GM23338 (cell line): Measurements from ENCODE around the gene CEACAM21. TPM values are rescaled to one million over a fixed set of nuclear protein-coding genes. Genes with fewer than 3 reads are reported as not detected.

Source experiments
- ATAC-seq: fragments of 200-7000 bp; cut with Tn5 transposase; 3 replicates; pipeline ENCODE4 v1.9.1; 2020
- DNase-seq: peaks from one replicate; pipeline ENCODE4 v3.0.0-alpha.2; 2015; ENCODE audit warnings: low spot score
- H2AFZ ChIP-seq: fragments of 200-600 bp; sonication (generic); 2 replicates; pipeline ENCODE4 v1.8.0; 2016; ENCODE audit warnings: antibody characterized with exemption, mild to moderate bottlenecking, moderate library complexity
- H3F3A ChIP-seq: fragments of 200-600 bp; sonication (generic); replicated peaks from 2 replicates; pipeline ENCODE4 v1.8.0; 2017; ENCODE audit warnings: antibody characterized with exemption, mixed run types, low read depth
- H3K27ac ChIP-seq: fragments of 200-600 bp; sonication (generic); 2 replicates; pipeline ENCODE4 v1.6.1; 2016; ENCODE audit warnings: low read depth
- H3K27me3 ChIP-seq: fragments of 200-600 bp; sonication (generic); 2 replicates; pipeline ENCODE4 v1.8.0; 2016; ENCODE audit warnings: mild to moderate bottlenecking, mixed run types, moderate library complexity; ENCODE audit not compliant: insufficient read depth
- H3K36me3 ChIP-seq: fragments of 200-600 bp; sonication (generic); 2 replicates; pipeline ENCODE4 v1.8.0; 2016; ENCODE audit warnings: mild to moderate bottlenecking; ENCODE audit not compliant: insufficient read depth
- H3K4me1 ChIP-seq: fragments of 200-600 bp; sonication (generic); 2 replicates; pipeline ENCODE4 v1.8.0; 2016; ENCODE audit warnings: mild to moderate bottlenecking, moderate library complexity; ENCODE audit not compliant: insufficient read depth
- H3K4me2 ChIP-seq: fragments of 200-600 bp; sonication (generic); 2 replicates; pipeline ENCODE4 v1.7.1; 2017; ENCODE audit warnings: mixed run types
- H3K4me3 ChIP-seq: fragments of 200-600 bp; sonication (generic); 2 replicates; pipeline ENCODE4 v1.6.1; 2016; ENCODE audit warnings: mixed run types
- H3K79me2 ChIP-seq: fragments of 200-600 bp; sonication (generic); replicated peaks from 2 replicates; pipeline ENCODE4 v1.8.0; 2017; ENCODE audit warnings: mild to moderate bottlenecking; ENCODE audit not compliant: insufficient read depth
- H3K9me2 ChIP-seq: fragments of 200-600 bp; sonication (generic); 2 replicates; pipeline ENCODE4 v1.8.0; 2017; ENCODE audit not compliant: insufficient read depth
- H4K20me1 ChIP-seq: fragments of 200-600 bp; sonication (generic); replicated peaks from 2 replicates; pipeline ENCODE4 v1.8.0; 2017; ENCODE audit warnings: mild to moderate bottlenecking; ENCODE audit not compliant: insufficient read depth
- H3K27ac Mint-ChIP-seq: 2 replicates; pipeline ENCODE4 v1.8.0; 2020; ENCODE audit warnings: inconsistent platforms, mild to moderate bottlenecking, moderate library complexity, mixed read lengths
- H3K27me3 Mint-ChIP-seq: 3 replicates; pipeline ENCODE4 v1.8.0; 2022; ENCODE audit warnings: low read depth, mild to moderate bottlenecking, moderate library complexity, mixed read lengths, inconsistent platforms; ENCODE audit not compliant: insufficient read depth, poor library complexity
- H3K36me3 Mint-ChIP-seq: 3 replicates; pipeline ENCODE4 v1.8.0; 2021; ENCODE audit warnings: low read depth, mild to moderate bottlenecking, inconsistent platforms, moderate library complexity, mixed read lengths
- H3K4me1 Mint-ChIP-seq: 3 replicates; pipeline ENCODE4 v1.8.0; 2020; ENCODE audit warnings: mild to moderate bottlenecking, inconsistent platforms, mixed read lengths
- H3K4me3 Mint-ChIP-seq: 3 replicates; pipeline ENCODE4 v1.8.0; 2021; ENCODE audit warnings: moderate library complexity, mild to moderate bottlenecking, inconsistent platforms, mixed read lengths
- H3K9me3 Mint-ChIP-seq: 3 replicates; pipeline ENCODE4 v1.8.0; 2020; ENCODE audit warnings: moderate library complexity, mild to moderate bottlenecking, inconsistent platforms, mixed read lengths
- CTCF ChIP-seq, 2 experiments: fragments of 200-600 bp in 1 of 2; sonication (generic) in 1 of 2; conservative IDR thresholded peaks; 2 replicates each; pipeline versions ENCODE4 v1.5.1 to v1.6.1; 2016 to 2017; ENCODE audit warnings: antibody characterized with exemption in 2 of 2, low read depth in 2 of 2, mild to moderate bottlenecking in 2 of 2, moderate library complexity in 1 of 2
- ETS1 ChIP-seq: IDR thresholded peaks from 2 replicates; pipeline ENCODE4 v1.6.1; 2016; ENCODE audit warnings: antibody characterized with exemption
- EZH2 ChIP-seq: fragments of 200-600 bp; sonication (generic); IDR thresholded peaks from one replicate; pipeline ENCODE4 v1.8.0; 2017; ENCODE audit warnings: antibody characterized with exemption, mild to moderate bottlenecking, low read depth; ENCODE audit not compliant: unreplicated experiment
- EZH2phosphoT487 ChIP-seq: fragments of 200-600 bp; sonication (generic); IDR thresholded peaks from one replicate; pipeline ENCODE4 v1.8.1; 2018; ENCODE audit warnings: antibody characterized with exemption; ENCODE audit not compliant: unreplicated experiment
- NANOG ChIP-seq: IDR thresholded peaks from 2 replicates; pipeline ENCODE4 v1.6.1; 2016; ENCODE audit warnings: antibody characterized with exemption, borderline replicate concordance
- POLR2AphosphoS5 ChIP-seq: IDR thresholded peaks from 2 replicates; pipeline ENCODE4 v1.6.1; 2016; ENCODE audit warnings: antibody characterized with exemption, low read depth
- REST ChIP-seq: IDR thresholded peaks from one replicate; pipeline ENCODE4 v1.6.1; 2018; ENCODE audit warnings: antibody characterized with exemption; ENCODE audit not compliant: unreplicated experiment
- STAT1 ChIP-seq: IDR thresholded peaks from one replicate; pipeline ENCODE4 v1.6.1; 2016; ENCODE audit warnings: antibody characterized with exemption; ENCODE audit not compliant: unreplicated experiment
- ZNF114 ChIP-seq: fragments of 250-450 bp; sonication (Bioruptor Pico); IDR thresholded peaks from 2 replicates; pipeline ENCODE4 v1.5.0; 2020; ENCODE audit warnings: mild to moderate bottlenecking, moderate library complexity
- ZNF331 ChIP-seq: fragments of 250-450 bp; sonication (Bioruptor Pico); IDR thresholded peaks from 2 replicates; pipeline ENCODE4 v1.5.0; 2020; ENCODE audit warnings: low read depth, mild to moderate bottlenecking, moderate library complexity
- polyA plus RNA-seq: library from polyadenylated mRNA; unstranded; fragments of >200 nt; fragmentation: Nextera tagmentation; extraction: Ambion mirVana; gene quantifications from 2 replicates; pipeline ENCODE4 v1.2.1, GENCODE V29; 2016
- total RNA-seq: library from RNA; depleted of rRNA; stranded (reverse); fragments of >200 nt; shearing (Covaris generic); gene quantifications from 2 replicates; pipeline ENCODE4 v1.2.3, GENCODE V29; 2014

CEACAM21 gene
- total and polyA plus RNA-seq, 2 experiments from 2014 or later: not detected

- no peak for TF ChIP-seq NANOG
- TF ChIP-seq STAT1: no peak
- no peak for TF ChIP-seq REST
- no peak for TF ChIP-seq EZH2phosphoT487
Measured at GRCh38 chr19:41546961-41547360, 29.0 kb upstream of the CEACAM21 start (continued).

GRCh38 chr19:41547569-41547968 lies 28.4 kb upstream of the CEACAM21 start:
- H3K9me3 Mint-ChIP-seq: peaks cover 6% of the 10 kb centered on the region; the same call in 2 of the 3 replicates
- ATAC-seq (no peak), DNase-seq (no peak)
- no peak overlapping the region for H3K4me3 ChIP-seq
- H3K4me3 Mint-ChIP-seq: no peak overlapping the region
- 0 out of 2 replicates have a peak overlapping the region, but pooled peaks have one; percentile 21 for H3K4me2 ChIP-seq
- no peak overlapping the region for H3K27ac Mint-ChIP-seq
- peaks cover 28% of the 10 kb centered on the region for H3K4me1 ChIP-seq
- H4K20me1 ChIP-seq: no peaks in the 10 kb centered on the region
- H3F3A ChIP-seq: no peaks in the 10 kb centered on the region
- H3K36me3 ChIP-seq: no peaks in the 10 kb centered on the region
- peaks cover 43% of the 10 kb centered on the region for H3K4me1 Mint-ChIP-seq
- H3K9me2 ChIP-seq: no peaks in the 10 kb centered on the region
- peak overlapping the region; percentile 0; the same call in 1 of the 2 replicates for H2AFZ ChIP-seq
- H3K27me3 ChIP-seq: no peaks in the 10 kb centered on the region
- no peak overlapping the region for H3K27ac ChIP-seq
- peaks cover 3% of the 10 kb centered on the region; the same call in 2 of the 3 replicates for H3K36me3 Mint-ChIP-seq
- H3K79me2 ChIP-seq: no peaks in the 10 kb centered on the region
- peaks cover 11% of the 10 kb centered on the region for H3K27me3 Mint-ChIP-seq
- TF ChIP-seq REST: no peak
- no peak for TF ChIP-seq NANOG
- TF ChIP-seq ZNF331 (CRISPR knock-in tag): no peak
- TF ChIP-seq ETS1: no peak
- TF ChIP-seq STAT1: no peak
- no peak for TF ChIP-seq POLR2AphosphoS5
- no peak for TF ChIP-seq CTCF (conservative IDR thresholded peaks at IDR 0.05; ENCODE audit: low read depth in 2 of 2)
- TF ChIP-seq ZNF114 (CRISPR knock-in tag): no peak
- TF ChIP-seq EZH2phosphoT487: no peak
- no peak for TF ChIP-seq EZH2
